ENCODE measurements around the gene TXNDC12. TPM values are rescaled to one million over a fixed set of nuclear protein-coding genes. Genes with fewer than 3 reads are reported as not detected.
"Not testable (repeated sequence)": the region's sequence is repeated elsewhere in the genome, so short reads cannot be mapped to it uniquely, and the experiment has no call there.

The TXNDC12 gene
- total RNA-seq, 1 donor from 2014 or later, result 83.6 TPM

DNA sequence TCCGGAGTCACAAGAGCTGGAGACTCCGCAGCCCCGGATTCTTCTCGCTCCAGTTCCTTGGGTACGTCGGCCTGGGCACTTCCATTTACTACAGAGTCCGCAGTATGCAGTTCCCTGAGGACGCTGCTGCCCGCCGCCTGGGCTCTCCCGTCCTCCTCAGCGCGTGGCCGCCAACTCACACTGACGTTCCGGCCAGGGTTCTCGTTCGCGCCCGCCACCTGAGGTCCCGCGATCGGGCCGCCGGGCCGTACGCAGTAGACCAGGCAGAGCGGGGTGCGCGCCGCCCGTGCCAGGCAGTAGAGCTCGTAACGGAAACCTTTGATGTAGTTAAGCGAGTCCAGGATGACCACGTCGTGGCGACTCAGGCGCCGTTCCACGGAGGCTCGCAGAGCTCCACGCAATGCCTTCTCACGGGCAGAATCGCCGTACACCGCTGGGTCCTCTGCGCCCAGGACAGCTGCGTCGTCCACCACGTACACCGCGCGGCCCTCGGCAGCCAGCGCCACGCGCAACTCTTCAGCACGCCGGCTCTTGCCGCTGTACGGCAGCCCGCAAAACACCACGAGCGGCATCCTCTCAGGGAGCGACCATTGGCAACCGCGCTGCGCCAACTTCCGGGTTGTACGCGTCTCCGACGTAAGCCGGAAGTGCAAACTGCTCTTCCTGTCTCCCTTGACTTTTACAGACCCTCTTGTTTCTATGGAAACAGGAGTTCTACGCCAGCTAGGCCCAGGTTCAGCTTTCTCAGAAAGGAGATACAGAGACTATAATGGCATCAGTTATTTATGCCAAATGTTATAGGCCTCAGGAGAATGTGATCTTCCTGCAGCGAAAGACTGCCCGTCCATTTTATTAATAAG lies 21.6 kb downstream of the TXNDC12 start, which contains the start of gene KTI12:
Gene KTI12 (minus strand): TSS at position 621 of the 860 bp plus-strand sequence. CDS start 49 bp downstream, at position 572.
- H3K27ac Mint-ChIP-seq, result peak within 1 kb of the TSS; percentile 96
- H3K4me3 Mint-ChIP-seq (ENCODE audit: low read depth), result peak within 1 kb of the TSS; percentile 89
- H3K27me3 Mint-ChIP-seq, result no peaks in the 10 kb centered on the region
- H3K4me1 Mint-ChIP-seq (ENCODE audit: low read depth), result peaks cover 30% of the 10 kb centered on the region
- H3K9me3 Mint-ChIP-seq (ENCODE audit: low read depth), result no peaks in the 10 kb centered on the region
- peaks cover 14% of the 10 kb centered on the region for H3K36me3 Mint-ChIP-seq (ENCODE audit: insufficient read depth)
- peak; percentile 51 for DNase-seq (ENCODE audit: low spot score, unreplicated experiment)
- TF ChIP-seq, protein P1, sequence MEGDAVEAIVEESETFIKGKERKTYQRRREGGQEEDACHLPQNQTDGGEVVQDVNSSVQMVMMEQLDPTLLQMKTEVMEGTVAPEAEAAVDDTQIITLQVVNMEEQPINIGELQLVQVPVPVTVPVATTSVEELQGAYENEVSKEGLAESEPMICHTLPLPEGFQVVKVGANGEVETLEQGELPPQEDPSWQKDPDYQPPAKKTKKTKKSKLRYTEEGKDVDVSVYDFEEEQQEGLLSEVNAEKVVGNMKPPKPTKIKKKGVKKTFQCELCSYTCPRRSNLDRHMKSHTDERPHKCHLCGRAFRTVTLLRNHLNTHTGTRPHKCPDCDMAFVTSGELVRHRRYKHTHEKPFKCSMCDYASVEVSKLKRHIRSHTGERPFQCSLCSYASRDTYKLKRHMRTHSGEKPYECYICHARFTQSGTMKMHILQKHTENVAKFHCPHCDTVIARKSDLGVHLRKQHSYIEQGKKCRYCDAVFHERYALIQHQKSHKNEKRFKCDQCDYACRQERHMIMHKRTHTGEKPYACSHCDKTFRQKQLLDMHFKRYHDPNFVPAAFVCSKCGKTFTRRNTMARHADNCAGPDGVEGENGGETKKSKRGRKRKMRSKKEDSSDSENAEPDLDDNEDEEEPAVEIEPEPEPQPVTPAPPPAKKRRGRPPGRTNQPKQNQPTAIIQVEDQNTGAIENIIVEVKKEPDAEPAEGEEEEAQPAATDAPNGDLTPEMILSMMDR (IDR thresholded peaks at IDR 0.05; ENCODE audit: unreplicated experiment), result no peak

DNA sequence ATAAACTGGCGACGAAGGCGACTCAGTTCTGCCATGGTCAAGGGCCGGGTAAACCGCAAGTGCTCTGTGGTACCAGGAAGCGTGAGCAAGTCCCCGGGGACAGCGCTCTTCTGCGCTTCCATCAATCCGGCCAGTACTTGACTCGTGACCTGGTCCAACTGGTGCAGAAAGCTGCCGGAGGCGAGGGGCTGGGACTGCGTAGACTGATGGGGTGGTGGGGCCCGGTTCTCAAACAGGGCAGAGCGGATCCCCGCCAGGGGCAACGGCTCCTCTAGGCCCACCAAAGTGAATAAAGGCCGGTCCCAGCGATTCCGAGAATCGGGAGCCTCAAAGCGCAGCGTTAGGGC lies 22.2 kb downstream of the TXNDC12 start:
- TF ChIP-seq, protein P1 (IDR thresholded peaks at IDR 0.05; ENCODE audit: unreplicated experiment), result no peak
- Mint-ChIP-seq H3K27ac (peak overlapping the region; percentile 96), H3K4me1 (ENCODE audit: low read depth) (peaks cover 35% of the 10 kb centered on the region), H3K27me3 (no peaks in the 10 kb centered on the region), H3K4me3 (ENCODE audit: low read depth) (peak overlapping the region; percentile 89), H3K9me3 (ENCODE audit: low read depth) (no peaks in the 10 kb centered on the region), H3K36me3 (ENCODE audit: insufficient read depth) (peaks cover 14% of the 10 kb centered on the region)
- DNase-seq (ENCODE audit: low spot score, unreplicated experiment), result no peak

DNA sequence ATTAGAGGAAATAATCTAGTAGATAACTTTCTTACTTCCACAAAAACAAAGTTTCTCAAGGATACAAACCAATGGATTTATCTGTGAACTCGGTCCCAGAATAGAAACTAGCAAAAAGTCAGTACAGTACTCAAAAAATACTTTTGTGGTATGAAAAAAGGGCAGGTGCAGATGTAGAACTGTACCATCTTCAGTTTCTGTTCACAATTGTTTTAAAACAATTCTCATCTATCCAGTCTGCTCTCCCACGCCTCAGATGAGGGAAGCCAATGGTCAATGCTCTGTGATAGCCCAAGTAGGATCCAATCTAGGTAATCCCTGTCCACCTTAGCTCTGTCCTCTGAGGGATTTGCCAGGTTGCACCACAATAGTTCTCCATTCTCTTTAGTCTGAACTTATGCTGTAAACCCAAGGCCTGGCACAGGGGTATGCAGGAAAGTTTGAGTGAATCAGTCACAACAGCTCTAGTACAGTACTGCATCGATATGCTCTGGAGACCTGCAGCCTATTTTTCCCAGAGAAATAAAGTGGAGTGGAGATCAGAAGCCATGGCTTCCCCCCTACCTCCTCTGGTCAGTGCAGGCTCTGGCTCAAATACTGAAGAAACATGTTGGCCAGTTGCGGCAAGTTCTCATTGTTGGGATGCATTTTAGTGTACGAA lies 22.7 kb downstream of the TXNDC12 start:
- Mint-ChIP-seq H3K4me1 (ENCODE audit: low read depth) (peaks cover 35% of the 10 kb centered on the region), H3K27me3 (no peaks in the 10 kb centered on the region), H3K9me3 (ENCODE audit: low read depth) (no peaks in the 10 kb centered on the region), H3K27ac (peak overlapping the region; percentile 96), H3K36me3 (ENCODE audit: insufficient read depth) (peaks cover 16% of the 10 kb centered on the region), H3K4me3 (ENCODE audit: low read depth) (peak overlapping the region; percentile 89)
- no peak for DNase-seq (ENCODE audit: low spot score, unreplicated experiment)
- TF ChIP-seq, protein P1 (IDR thresholded peaks at IDR 0.05; ENCODE audit: unreplicated experiment), result no peak

DNA sequence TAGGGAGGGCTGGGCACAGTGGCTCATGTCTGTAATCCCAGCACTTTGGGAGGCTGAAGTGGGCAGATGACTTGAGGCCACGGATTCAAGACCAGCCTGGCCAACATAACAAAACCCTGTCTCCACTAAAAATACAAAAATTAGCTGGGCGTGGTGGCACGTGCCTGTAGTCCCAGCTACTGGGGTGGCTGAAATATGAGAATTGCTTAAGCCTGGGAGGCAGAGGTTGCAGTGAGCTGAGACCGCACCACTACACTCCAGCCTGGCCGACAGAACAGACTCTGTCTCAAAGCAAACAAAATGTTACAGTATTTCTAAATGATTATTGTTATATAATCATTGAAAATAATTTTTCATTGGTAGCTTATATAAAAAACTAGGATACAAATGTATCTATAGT lies 26.2 kb downstream of the TXNDC12 start:
- Mint-ChIP-seq H3K4me1 (ENCODE audit: low read depth) (peaks cover 31% of the 10 kb centered on the region), H3K36me3 (ENCODE audit: insufficient read depth) (peaks cover 21% of the 10 kb centered on the region)
- not testable (repeated sequence) for H3K4me3 Mint-ChIP-seq (ENCODE audit: low read depth); DNase-seq (ENCODE audit: low spot score, unreplicated experiment); H3K9me3 Mint-ChIP-seq (ENCODE audit: low read depth); H3K27ac Mint-ChIP-seq; H3K27me3 Mint-ChIP-seq

DNA sequence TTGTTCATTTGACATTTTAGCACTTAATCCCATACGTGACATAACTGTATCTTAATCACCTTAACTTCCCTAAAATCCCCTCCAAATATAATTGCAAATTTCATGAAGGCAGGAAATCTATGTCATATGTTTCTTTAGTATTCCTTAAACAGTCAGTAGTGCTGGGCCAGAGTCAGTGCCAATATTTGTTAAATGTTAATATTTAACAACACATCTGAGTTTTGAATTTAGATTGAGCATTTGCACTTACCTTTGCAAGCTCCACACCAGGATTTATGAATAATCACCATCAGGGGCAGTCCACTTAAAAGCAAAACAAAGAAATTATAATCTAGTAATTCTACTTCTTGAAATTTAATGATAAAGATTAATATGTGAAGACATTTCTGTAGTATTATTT lies 26.7 kb downstream of the TXNDC12 start:
- TF ChIP-seq, protein P1 (IDR thresholded peaks at IDR 0.05; ENCODE audit: unreplicated experiment), result no peak
- no peak overlapping the region for H3K27ac Mint-ChIP-seq
- H3K36me3 Mint-ChIP-seq (ENCODE audit: insufficient read depth), result peaks cover 23% of the 10 kb centered on the region
- peaks cover 29% of the 10 kb centered on the region for H3K4me1 Mint-ChIP-seq (ENCODE audit: low read depth)
- no peaks in the 10 kb centered on the region for H3K9me3 Mint-ChIP-seq (ENCODE audit: low read depth)
- no peak for DNase-seq (ENCODE audit: low spot score, unreplicated experiment)
- no peak overlapping the region for H3K4me3 Mint-ChIP-seq (ENCODE audit: low read depth)
- no peaks in the 10 kb centered on the region for H3K27me3 Mint-ChIP-seq
